Stimulated activated CD4-positive, alpha-beta T cell treated with anti-CD3 and anti-CD28 coated beads, Interleukin-12 subunit alpha, Interleukin-12 subunit beta, amount 100 ng/mL, for 48 hours (primary cell): ENCODE results near the gene PDGFA.

Experiments
- DNase-seq, 3 donors: peaks; one replicate each; pipeline ENCODE4 v3.0.0-alpha.2; 2020; ENCODE audit warnings: low read depth in 2 of 3, low spot score in 1 of 3

Gene PDGFA

GRCh38 chr7:505171-505570 is 14.5 kb downstream of the PDGFA start:
- no peak for DNase-seq

GRCh38 chr7:504221-505111 is 15.2 kb downstream of the PDGFA start:
- DNase-seq, result no peak

- no peak for DNase-seq
Measured at GRCh38 chr7:503575-504111, 16.0 kb downstream of the PDGFA start.

GRCh38 chr7:502296-502695 is 17.4 kb downstream of the PDGFA start:
- DNase-seq, result no peak

- no peak for DNase-seq
Measured at GRCh38 chr7:501526-501925, 18.1 kb downstream of the PDGFA start.

- DNase-seq, result no peak
Measured at GRCh38 chr7:500521-501420, 18.9 kb downstream of the PDGFA start.

GRCh38 chr7:499853-500485 is 19.7 kb downstream of the PDGFA start:
- DNase-seq, result no peak

GRCh38 chr7:498678-499641 is 20.7 kb downstream of the PDGFA start:
- DNase-seq, result no peak

- no peak for DNase-seq
Measured at GRCh38 chr7:497946-498655, 21.5 kb downstream of the PDGFA start.

GRCh38 chr7:497346-497745 is 22.3 kb downstream of the PDGFA start:
- DNase-seq, result no peak

- no peak for DNase-seq
Measured at GRCh38 chr7:496528-497295, 22.9 kb downstream of the PDGFA start.

GRCh38 chr7:495761-496321 is 23.8 kb downstream of the PDGFA start:
- DNase-seq, result no peak

GRCh38 chr7:495326-495725 is 24.3 kb downstream of the PDGFA start:
- DNase-seq, result no peak

GRCh38 chr7:494906-495305 is 24.7 kb downstream of the PDGFA start:
- DNase-seq, result no peak

GRCh38 chr7:494259-494687 is 25.4 kb downstream of the PDGFA start:
- DNase-seq, result no peak

GRCh38 chr7:493661-494251 is 25.9 kb downstream of the PDGFA start:
- DNase-seq, result no peak

GRCh38 chr7:492714-493065 is 27.0 kb downstream of the PDGFA start:
- no peak for DNase-seq
